Smooth muscle cell (in vitro differentiated cells): ENCODE data around the gene CABP1. TPM values are rescaled to one million over a fixed set of nuclear protein-coding genes. Genes with fewer than 3 reads are reported as not detected.

Source experiments
- DNase-seq: peaks from one replicate; lab custom pipeline; 2025; ENCODE audit not compliant: unreplicated experiment; lab: John Stamatoyannopoulos, UW
- H2AFZ ChIP-seq: fragments of 200-600 bp; sonication (generic); 2 replicates; pipeline ENCODE4 v1.6.0; 2016; ENCODE audit warnings: antibody characterized with exemption, low read depth, mild to moderate bottlenecking
- H3F3A ChIP-seq: fragments of 200-600 bp; sonication (generic); 2 replicates; pipeline ENCODE4 v1.6.0; 2017; ENCODE audit warnings: antibody characterized with exemption, low read depth
- H3K27ac ChIP-seq: fragments of 200-600 bp; sonication (generic); 2 replicates; pipeline ENCODE4 v1.5.1; 2016; ENCODE audit warnings: low read depth, mild to moderate bottlenecking
- H3K27me3 ChIP-seq: fragments of 200-600 bp; sonication (generic); 2 replicates; pipeline ENCODE4 v1.6.1; 2016; ENCODE audit warnings: low read depth, mild to moderate bottlenecking
- H3K36me3 ChIP-seq: fragments of 200-600 bp; sonication (generic); 2 replicates; pipeline ENCODE4 v1.5.1; 2016; ENCODE audit warnings: low read depth
- H3K4me1 ChIP-seq: fragments of 200-600 bp; sonication (generic); 2 replicates; pipeline ENCODE4 v1.5.1; 2016; ENCODE audit warnings: low read depth
- H3K4me2 ChIP-seq: fragments of 200-600 bp; sonication (generic); 2 replicates; pipeline ENCODE4 v1.6.0; 2016; ENCODE audit warnings: mild to moderate bottlenecking
- H3K4me3 ChIP-seq: fragments of 200-600 bp; sonication (generic); 2 replicates; pipeline ENCODE4 v1.5.1; 2016; ENCODE audit warnings: mild to moderate bottlenecking
- H3K79me2 ChIP-seq: fragments of 200-600 bp; sonication (generic); 2 replicates; pipeline ENCODE4 v1.6.0; 2016; ENCODE audit warnings: low read depth, mild to moderate bottlenecking
- H3K9ac ChIP-seq: fragments of 200-600 bp; sonication (generic); 2 replicates; pipeline ENCODE4 v1.6.0; 2016; ENCODE audit warnings: low read depth
- H3K9me3 ChIP-seq: fragments of 200-600 bp; sonication (generic); replicated peaks from 2 replicates; pipeline ENCODE4 v1.5.1; 2016; ENCODE audit warnings: low read depth
- H4K20me1 ChIP-seq: fragments of 200-600 bp; sonication (generic); 2 replicates; pipeline ENCODE4 v1.6.0; 2016; ENCODE audit warnings: low read depth
- CTCF ChIP-seq: fragments of 200-600 bp; sonication (generic); IDR thresholded peaks from 2 replicates; pipeline ENCODE4 v1.5.1; 2017; ENCODE audit warnings: borderline replicate concordance, mild to moderate bottlenecking, antibody characterized with exemption; ENCODE audit not compliant: insufficient read depth, poor library complexity, severe bottlenecking
- WGBS: methylation state at CpG from one replicate; pipeline ENCODE4 v1.1.7; 2016; ENCODE audit warnings: low lambda C conversion rate; 5-methylcytosine and 5-hydroxymethylcytosine counted together
- polyA plus RNA-seq: library from polyadenylated mRNA; unstranded; fragments of >200 nt; fragmentation: Nextera tagmentation; extraction: Ambion mirVana; gene quantifications from 2 replicates; pipeline ENCODE4 v1.2.1, GENCODE V29; 2016
- total RNA-seq: library from RNA; depleted of rRNA; stranded (reverse); fragments of >200 nt; gene quantifications from 2 replicates; pipeline ENCODE4 v1.2.3, GENCODE V29; 2014

Gene CABP1
- total and polyA plus RNA-seq, 2 experiments from 2014 or later: 0.50 TPM; not detected in 1

GRCh38 chr12:120689397-120690082, 49.1 kb downstream of the CABP1 start:
- no peak for TF ChIP-seq CTCF
- Histone ChIP-seq H3K79me2 (peaks cover 68% of the 10 kb centered on the region), H3K36me3 (peaks cover under 1% of the 10 kb centered on the region), H3K9ac (no peak overlapping the region), H3K27me3 (no peaks in the 10 kb centered on the region), H3K27ac (no peak overlapping the region), H3F3A (no peaks in the 10 kb centered on the region), H2AFZ (no peak overlapping the region), H4K20me1 (peaks cover 69% of the 10 kb centered on the region), H3K4me1 (peaks cover 19% of the 10 kb centered on the region), H3K4me2 (peak overlapping the region; percentile 94), H3K9me3 (no peaks in the 10 kb centered on the region), H3K4me3 (peak overlapping the region; percentile 73)
- WGBS: 66% methylated on average over 6 of the region's 6 CpGs
- DNase-seq: no peak

GRCh38 chr12:120690083-120690450, 49.6 kb downstream of the CABP1 start:
- Histone ChIP-seq H2AFZ (no peak overlapping the region), H3K4me1 (peaks cover 19% of the 10 kb centered on the region), H3K4me2 (peak overlapping the region; percentile 94), H3K27ac (no peak overlapping the region), H3K4me3 (peak overlapping the region; percentile 73), H3K9ac (no peak overlapping the region), H3K9me3 (no peaks in the 10 kb centered on the region), H3K36me3 (peaks cover 3% of the 10 kb centered on the region), H3K27me3 (no peaks in the 10 kb centered on the region), H3K79me2 (peaks cover 68% of the 10 kb centered on the region), H4K20me1 (peaks cover 74% of the 10 kb centered on the region), H3F3A (no peaks in the 10 kb centered on the region)
- DNase-seq: no peak
- 94% methylated on average over 2 of the region's 2 CpGs for WGBS
- TF ChIP-seq CTCF: no peak

GRCh38 chr12:120690978-120691377, 50.6 kb downstream of the CABP1 start:
- H2AFZ ChIP-seq: no peak overlapping the region
- H3K79me2 ChIP-seq: peaks cover 68% of the 10 kb centered on the region
- no peak overlapping the region for H3K4me3 ChIP-seq
- no peak for DNase-seq
- no peak for TF ChIP-seq CTCF
- H3K9me3 ChIP-seq: no peaks in the 10 kb centered on the region
- peaks cover 3% of the 10 kb centered on the region for H3K36me3 ChIP-seq
- H3K4me1 ChIP-seq: peaks cover 19% of the 10 kb centered on the region
- no peak overlapping the region for H3K4me2 ChIP-seq
- 27% methylated on average over 3 of the region's 3 CpGs for WGBS
- H3K9ac ChIP-seq: no peak overlapping the region
- H4K20me1 ChIP-seq: peaks cover 83% of the 10 kb centered on the region
- no peaks in the 10 kb centered on the region for H3F3A ChIP-seq
- no peak overlapping the region for H3K27ac ChIP-seq
- H3K27me3 ChIP-seq: no peaks in the 10 kb centered on the region

GRCh38 chr12:120692524-120693033, 52.2 kb downstream of the CABP1 start:
- Histone ChIP-seq H3K79me2 (peaks cover 65% of the 10 kb centered on the region), H4K20me1 (peaks cover 87% of the 10 kb centered on the region), H2AFZ (no peak overlapping the region), H3K27ac (no peak overlapping the region), H3K4me1 (peaks cover 19% of the 10 kb centered on the region), H3K36me3 (peaks cover 7% of the 10 kb centered on the region), H3K9ac (no peak overlapping the region), H3K9me3 (no peaks in the 10 kb centered on the region), H3K4me2 (no peak overlapping the region), H3K27me3 (no peaks in the 10 kb centered on the region), H3F3A (no peaks in the 10 kb centered on the region), H3K4me3 (no peak overlapping the region)
- 80% methylated on average over 11 of the region's 11 CpGs for WGBS
- TF ChIP-seq CTCF: no peak
- no peak for DNase-seq
